ENCODE data around the gene IL11RA.

IL11RA gene

GRCh38 chr9:34651876-34652601, at the start of gene IL11RA:
TSS of gene IL11RA (plus strand) at chr9:34652185. CDS start at chr9:34655218, 3,033 bp downstream.
- DNase-seq, result peak; percentile 92

GRCh38 chr9:34603610-34604231, 48.3 kb upstream of the IL11RA start:
- DNase-seq, result peak; percentile 75

GRCh38 chr9:34606190-34606589, 45.8 kb upstream of the IL11RA start:
- no peak for DNase-seq

GRCh38 chr9:34606905-34607304, 45.1 kb upstream of the IL11RA start:
- no peak for DNase-seq

GRCh38 chr9:34607331-34607730, 44.7 kb upstream of the IL11RA start:
- no peak for DNase-seq

GRCh38 chr9:34610434-34611206, 41.4 kb upstream of the IL11RA start:
- DNase-seq, result no peak

- DNase-seq, result no peak
These were observed 40.7 kb upstream of the IL11RA start for GRCh38 chr9:34611251-34611810.

- peak; percentile 88 for DNase-seq
These were observed 39.9 kb upstream of the IL11RA start, which contains the start of gene RPP25L for GRCh38 chr9:34611811-34612787. TSS of gene RPP25L (minus strand) at chr9:34612097. CDS start at chr9:34611296, 801 bp downstream.

GRCh38 chr9:34612788-34613390, 39.1 kb upstream of the IL11RA start:
- peak; percentile 82 for DNase-seq

- DNase-seq, result no peak
These were observed 36.9 kb upstream of the IL11RA start for GRCh38 chr9:34615132-34615531.

GRCh38 chr9:34620061-34620994, 31.7 kb upstream of the IL11RA start, which contains the start of gene DCTN3:
TSS of gene DCTN3 (minus strand) at chr9:34620495. CDS start at chr9:34620464, 31 bp downstream.
- peak; percentile 96 for DNase-seq

GRCh38 chr9:34623374-34624235, 28.4 kb upstream of the IL11RA start:
- no peak for DNase-seq

GRCh38 chr9:34624475-34625185, 27.4 kb upstream of the IL11RA start:
- DNase-seq, result no peak

GRCh38 chr9:34625186-34625486, 26.8 kb upstream of the IL11RA start:
- no peak for DNase-seq

GRCh38 chr9:34627716-34628655, 24.0 kb upstream of the IL11RA start:
- DNase-seq, result no peak

GRCh38 chr9:34628656-34629490, 23.1 kb upstream of the IL11RA start, which contains the start of gene ARID3C:
TSS of gene ARID3C (minus strand) at chr9:34629066. CDS start at chr9:34628014, 1,052 bp downstream.
- DNase-seq, result no peak

GRCh38 chr9:34629491-34629808, 22.5 kb upstream of the IL11RA start:
- no peak for DNase-seq

All from EL (cell line).